Measurements from ENCODE around the gene POFUT1.
"Not testable (repeated sequence)": the region's sequence is repeated elsewhere in the genome, so short reads cannot be mapped to it uniquely, and the experiment has no call there.

The POFUT1 gene

DNA sequence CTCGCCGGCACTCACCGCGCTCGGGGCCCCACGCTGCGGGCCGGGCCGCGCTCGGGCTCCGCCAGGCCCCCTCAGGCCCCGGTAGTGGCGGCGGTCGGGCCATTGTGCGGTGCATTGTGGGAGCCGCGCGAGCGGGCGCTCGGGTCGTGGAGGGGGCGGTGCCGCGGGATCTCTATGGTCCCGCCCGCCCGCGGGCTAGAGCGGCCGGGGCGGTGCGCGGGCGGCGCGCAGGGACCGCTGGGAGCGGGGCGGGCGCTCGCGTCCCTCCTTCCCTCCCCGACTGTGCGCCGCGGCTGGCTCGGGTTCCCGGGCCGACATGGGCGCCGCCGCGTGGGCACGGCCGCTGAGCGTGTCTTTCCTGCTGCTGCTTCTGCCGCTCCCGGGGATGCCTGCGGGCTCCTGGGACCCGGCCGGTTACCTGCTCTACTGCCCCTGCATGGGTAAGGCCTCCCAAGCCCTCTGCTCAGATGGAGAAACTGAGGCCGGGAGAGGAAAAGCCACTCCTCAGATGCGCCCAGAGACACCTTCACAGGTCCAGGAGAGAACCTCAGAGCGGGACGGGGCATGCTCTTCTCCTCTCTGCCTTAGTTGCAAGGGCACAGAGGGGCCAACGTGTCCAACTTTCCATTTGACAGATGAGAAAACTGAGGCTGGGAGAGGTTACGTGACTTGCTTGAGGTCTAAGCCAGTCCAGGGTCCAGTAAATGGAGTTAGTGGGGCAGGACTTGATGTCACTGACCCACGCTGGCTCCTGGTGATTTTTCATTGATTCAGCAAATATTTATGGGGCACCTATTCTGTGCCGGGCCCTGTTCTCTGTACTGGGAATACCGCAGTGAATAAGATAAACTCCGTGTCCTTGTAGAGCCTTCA is at the start of gene POFUT1, which contains the start of gene PLAGL2:
Gene POFUT1 (plus strand): TSS at position 255 of the 873 bp plus-strand sequence. CDS start 62 bp downstream, at position 317.
Gene PLAGL2 (minus strand): TSS at position 118 of the 873 bp plus-strand sequence. CDS start 5,565 bp downstream, outside the sequence.
- peak; percentile 99 for DNase-seq (ENCODE audit: low spot score)

DNA sequence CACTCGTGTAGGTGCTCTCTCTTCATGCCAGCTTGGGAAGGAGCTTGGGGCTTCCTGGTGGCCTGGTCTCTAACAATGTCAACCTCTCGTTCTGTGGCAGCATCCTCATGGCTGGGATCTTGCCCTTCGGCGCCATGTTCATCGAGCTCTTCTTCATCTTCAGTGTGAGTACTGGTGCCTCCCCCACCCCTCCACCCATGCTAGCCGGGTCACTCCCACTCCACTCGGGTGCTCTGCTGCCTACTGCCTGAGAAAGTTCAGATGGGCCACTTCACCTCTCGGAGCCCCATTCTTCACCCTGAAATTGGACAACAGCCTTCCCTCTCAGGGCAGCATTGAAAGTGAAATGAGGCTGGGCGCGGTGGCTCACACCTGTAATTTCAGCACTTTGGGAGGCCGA is 49.3 kb upstream of the POFUT1 start:
- DNase-seq (ENCODE audit: low spot score): no peak

GRCh38 chr20:32158943-32159660 is 48.6 kb upstream of the POFUT1 start:
- no peak for DNase-seq (ENCODE audit: low spot score)

DNA sequence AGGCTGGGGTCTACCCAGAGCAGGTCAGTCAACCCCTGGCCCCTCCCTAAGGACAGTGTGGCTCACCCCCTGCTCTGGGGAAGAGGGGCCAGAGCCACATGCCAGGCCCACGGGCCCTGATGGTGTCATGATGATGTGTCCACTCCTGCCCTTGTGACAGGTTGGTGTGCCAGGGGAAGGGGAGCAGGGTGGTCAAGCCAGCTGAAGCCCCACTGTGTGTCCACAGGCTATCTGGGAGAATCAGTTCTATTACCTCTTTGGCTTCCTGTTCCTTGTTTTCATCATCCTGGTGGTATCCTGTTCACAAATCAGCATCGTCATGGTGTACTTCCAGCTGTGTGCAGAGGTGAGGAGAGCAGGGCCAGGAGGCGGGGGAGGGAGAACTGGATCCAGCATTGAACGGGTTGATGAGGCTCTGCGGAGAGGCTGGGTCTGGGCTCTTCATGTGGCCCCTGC is 47.9 kb upstream of the POFUT1 start:
- DNase-seq (ENCODE audit: low spot score): no peak

DNA sequence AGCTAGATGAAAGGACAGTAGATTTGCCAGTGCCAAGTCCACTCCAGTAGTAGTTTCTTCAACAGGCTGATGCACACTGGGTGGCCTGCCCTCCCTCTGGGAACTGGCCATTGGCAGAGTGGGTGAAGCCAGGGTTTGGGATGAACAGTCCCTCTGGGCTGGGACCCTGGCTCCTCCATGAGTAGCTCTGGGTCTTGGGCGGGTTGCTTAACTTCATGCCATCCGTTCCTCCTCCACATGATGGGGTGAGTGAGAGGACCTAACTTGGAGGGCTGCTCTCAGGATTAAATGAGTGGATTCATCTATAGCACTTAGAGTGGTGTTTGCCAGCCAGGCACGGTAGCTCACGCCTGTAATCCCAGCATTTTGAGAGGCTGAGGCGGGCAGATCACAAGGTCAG is 47.3 kb upstream of the POFUT1 start:
- DNase-seq (ENCODE audit: low spot score): no peak

DNA sequence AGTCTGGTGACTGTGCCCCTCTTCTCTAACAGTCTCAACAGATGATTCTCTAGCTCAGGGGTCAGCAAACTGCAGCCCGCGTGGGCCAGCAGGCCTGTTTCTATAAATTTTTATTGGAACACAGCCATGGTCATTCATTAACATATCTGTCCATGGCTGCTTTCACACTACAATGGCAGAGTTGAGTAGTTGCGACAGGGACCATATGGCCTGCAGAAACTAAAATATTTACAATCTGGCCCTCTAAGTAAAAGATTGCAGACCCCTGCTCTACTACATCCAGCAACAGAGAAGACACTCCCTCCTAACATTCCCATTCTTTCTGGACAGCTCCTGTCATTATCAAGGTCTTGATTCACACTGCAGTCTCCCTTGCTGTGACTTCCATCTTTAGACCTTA is 45.3 kb upstream of the POFUT1 start:
- DNase-seq (ENCODE audit: low spot score): no peak

DNA sequence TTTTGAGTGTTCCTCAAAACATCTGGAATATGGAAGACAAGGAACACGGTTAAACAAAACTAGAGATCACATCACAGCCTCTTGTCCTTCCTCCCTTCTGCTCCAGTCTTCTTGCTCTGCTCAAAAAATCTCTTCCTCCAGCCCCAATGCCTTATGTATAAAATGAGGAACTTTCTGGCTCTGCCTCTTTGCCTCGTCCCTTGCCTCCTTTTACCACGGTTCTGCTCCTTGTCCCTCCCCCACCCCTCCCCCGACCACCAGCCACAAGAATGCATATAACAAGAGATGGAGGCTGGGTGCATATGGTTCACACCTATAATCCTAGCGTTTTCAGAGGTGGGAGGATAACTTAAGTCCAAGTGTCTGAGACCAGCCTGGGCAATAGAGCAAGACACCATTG is 43.7 kb upstream of the POFUT1 start:
- no peak for DNase-seq (ENCODE audit: low spot score)

- DNase-seq (ENCODE audit: low spot score): no peak
Observed at GRCh38 chr20:32164984-32165735, 42.5 kb upstream of the POFUT1 start.

- no peak for DNase-seq (ENCODE audit: low spot score)
Observed at GRCh38 chr20:32165836-32166545, 41.7 kb upstream of the POFUT1 start.

GRCh38 chr20:32167552-32167951 is 40.1 kb upstream of the POFUT1 start:
- no peak for DNase-seq (ENCODE audit: low spot score)

- no peak for DNase-seq (ENCODE audit: low spot score)
Observed at GRCh38 chr20:32168184-32168910, 39.3 kb upstream of the POFUT1 start.

GRCh38 chr20:32177696-32178095 is 30.0 kb upstream of the POFUT1 start:
- not testable (repeated sequence) for DNase-seq (ENCODE audit: low spot score)

GRCh38 chr20:32179515-32179914 is 28.2 kb upstream of the POFUT1 start:
- DNase-seq (ENCODE audit: low spot score): no peak

GRCh38 chr20:32179934-32180333 is 27.7 kb upstream of the POFUT1 start:
- no peak for DNase-seq (ENCODE audit: low spot score)

GRCh38 chr20:32181606-32182005 is 26.1 kb upstream of the POFUT1 start:
- no peak for DNase-seq (ENCODE audit: low spot score)

GRCh38 chr20:32183947-32184635 is 23.6 kb upstream of the POFUT1 start:
- no peak for DNase-seq (ENCODE audit: low spot score)

DNA sequence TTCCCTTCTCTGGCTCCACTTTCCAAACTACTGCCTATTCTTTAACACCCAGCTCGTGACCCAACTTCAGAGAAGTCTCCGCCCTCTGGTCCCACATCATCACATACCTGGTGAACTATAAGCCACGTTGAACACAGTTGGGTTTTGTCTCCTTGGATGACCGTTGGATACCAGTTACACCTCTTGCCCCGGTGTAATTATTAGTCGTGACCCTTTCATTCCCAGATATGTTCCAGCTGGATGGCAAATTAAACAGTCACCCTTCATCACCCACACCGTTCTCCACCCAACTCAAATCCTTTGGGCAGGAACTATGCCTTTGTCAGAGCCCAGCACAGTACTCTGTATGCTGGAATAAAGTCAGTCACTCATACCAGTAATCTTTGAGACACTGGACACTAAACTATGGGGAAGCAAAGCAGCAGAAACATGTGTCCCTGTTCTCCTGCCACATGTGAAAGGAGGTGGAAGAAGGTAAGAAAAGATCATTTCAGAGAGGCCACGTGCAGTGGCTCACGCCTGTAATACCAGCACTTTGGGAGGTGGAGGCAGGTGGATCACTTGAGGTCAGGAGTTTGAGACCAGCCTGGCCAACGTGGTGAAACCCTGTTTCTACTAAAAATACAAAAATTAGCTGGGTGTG is 22.6 kb upstream of the POFUT1 start:
- DNase-seq (ENCODE audit: low spot score): no peak

GRCh38 chr20:32186506-32186905 is 21.2 kb upstream of the POFUT1 start:
- no peak for DNase-seq (ENCODE audit: low spot score)

- no peak for DNase-seq (ENCODE audit: low spot score)
Observed at GRCh38 chr20:32188376-32189122, 19.1 kb upstream of the POFUT1 start.
